GM19372 (cell line): ENCODE measurements around the gene COPZ2.
"Not testable (repeated sequence)": the region's sequence is repeated elsewhere in the genome, so short reads cannot be mapped to it uniquely, and the experiment has no call there.

Experiments
- ATAC-seq: cut with Tn5 transposase; IDR thresholded peaks from one replicate; pipeline ENCODE4 v1.9.1; 2021; ENCODE audit warnings: mild to moderate bottlenecking, low read depth, moderate library complexity; ENCODE audit not compliant: unreplicated experiment

The COPZ2 gene

GRCh38 chr17:48037036-48037837, at the start of gene COPZ2:
TSS of gene COPZ2 (minus strand) at chr17:48037797. CDS start at chr17:48037777, 20 bp downstream.
- no peak for ATAC-seq

- no peak for ATAC-seq
Measured at GRCh38 chr17:48084932-48085331, 47.3 kb upstream of the COPZ2 start.

- ATAC-seq, result no peak
Measured at GRCh38 chr17:48081858-48082257, 44.3 kb upstream of the COPZ2 start.

GRCh38 chr17:48077152-48077551, 39.6 kb upstream of the COPZ2 start:
- ATAC-seq, result not testable (repeated sequence)

- ATAC-seq, result no peak
Measured at GRCh38 chr17:48074322-48075081, 36.9 kb upstream of the COPZ2 start.

GRCh38 chr17:48073566-48074094, 36.0 kb upstream of the COPZ2 start:
- not testable (repeated sequence) for ATAC-seq

GRCh38 chr17:48072811-48073210, 35.2 kb upstream of the COPZ2 start:
- not testable (repeated sequence) for ATAC-seq

- ATAC-seq, result no peak
Measured at GRCh38 chr17:48071654-48072053, 34.1 kb upstream of the COPZ2 start.

GRCh38 chr17:48070195-48070594, 32.6 kb upstream of the COPZ2 start:
- ATAC-seq, result no peak

GRCh38 chr17:48068491-48068961, 30.9 kb upstream of the COPZ2 start:
- ATAC-seq, result no peak

GRCh38 chr17:48067808-48068207, 30.2 kb upstream of the COPZ2 start:
- ATAC-seq, result not testable (repeated sequence)

GRCh38 chr17:48067245-48067644, 29.6 kb upstream of the COPZ2 start:
- no peak for ATAC-seq

GRCh38 chr17:48066656-48067055, 29.1 kb upstream of the COPZ2 start:
- no peak for ATAC-seq

- no peak for ATAC-seq
Measured at GRCh38 chr17:48066192-48066591, 28.6 kb upstream of the COPZ2 start.

- ATAC-seq, result no peak
Measured at GRCh38 chr17:48064638-48065037, 27.0 kb upstream of the COPZ2 start.

GRCh38 chr17:48062273-48062672, 24.7 kb upstream of the COPZ2 start:
- no peak for ATAC-seq

- no peak for ATAC-seq
Measured at GRCh38 chr17:48060249-48060648, 22.7 kb upstream of the COPZ2 start.

GRCh38 chr17:48059125-48059668, 21.6 kb upstream of the COPZ2 start:
- ATAC-seq, result no peak

- no peak for ATAC-seq
Measured at GRCh38 chr17:48058393-48059124, 21.0 kb upstream of the COPZ2 start.

GRCh38 chr17:48057626-48058025, 20.0 kb upstream of the COPZ2 start:
- ATAC-seq, result no peak
